Esophagus muscularis mucosa (tissue), 4 donors: ENCODE results near the gene CABP4.

Source experiments
- CTCF ChIP-seq, 3 experiments: fragments of 200-600 bp in 2 of 3; fragments of 450-650 bp in 1 of 3; sonication (generic) in 2 of 3; IDR thresholded peaks; one replicate each; pipeline ENCODE4 v1.5.1; 2017 to 2019; ENCODE audit warnings: antibody characterized with exemption in 3 of 3, mild to moderate bottlenecking in 2 of 3, moderate library complexity in 1 of 3
- EP300 ChIP-seq: sonication (generic); formaldehyde crosslinking; IDR thresholded peaks from one replicate; pipeline ENCODE4 v1.6.1; 2017; ENCODE audit warnings: antibody characterized with exemption
- POLR2A ChIP-seq: fragments of 450-650 bp; IDR thresholded peaks from one replicate; pipeline ENCODE4 v1.6.1; 2017; ENCODE audit warnings: antibody characterized with exemption, moderate library complexity, mild to moderate bottlenecking, low read depth
- POLR2AphosphoS5 ChIP-seq, 2 donors: sonication (generic); formaldehyde crosslinking; IDR thresholded peaks; one replicate each; pipeline ENCODE4 v1.6.1; 2017; ENCODE audit warnings: antibody characterized with exemption in 2 of 2

GRCh38 chr11:67413266-67413849 lies 41.8 kb upstream of the CABP4 start:
- TF ChIP-seq CTCF (IDR thresholded peaks at IDR 0.05), result no peak
- no peak for TF ChIP-seq POLR2AphosphoS5 (IDR thresholded peaks at IDR 0.05)
- no peak for TF ChIP-seq POLR2A
- TF ChIP-seq EP300, result no peak
